GM23338 (cell line): Measurements from ENCODE around the gene SIRT6. TPM values are rescaled to one million over a fixed set of nuclear protein-coding genes. Genes with fewer than 3 reads are reported as not detected.
"Not testable (repeated sequence)": the region's sequence is repeated elsewhere in the genome, so short reads cannot be mapped to it uniquely, and the experiment has no call there.

Experiments used
- ATAC-seq: fragments of 200-7000 bp; cut with Tn5 transposase; 3 replicates; pipeline ENCODE4 v1.9.1; 2020
- DNase-seq: peaks from one replicate; pipeline ENCODE4 v3.0.0-alpha.2; 2015; ENCODE audit warnings: low spot score
- H2AFZ ChIP-seq: fragments of 200-600 bp; sonication (generic); 2 replicates; pipeline ENCODE4 v1.8.0; 2016; ENCODE audit warnings: antibody characterized with exemption, mild to moderate bottlenecking, moderate library complexity
- H3F3A ChIP-seq: fragments of 200-600 bp; sonication (generic); replicated peaks from 2 replicates; pipeline ENCODE4 v1.8.0; 2017; ENCODE audit warnings: antibody characterized with exemption, mixed run types, low read depth
- H3K27ac ChIP-seq: fragments of 200-600 bp; sonication (generic); 2 replicates; pipeline ENCODE4 v1.6.1; 2016; ENCODE audit warnings: low read depth
- H3K27me3 ChIP-seq: fragments of 200-600 bp; sonication (generic); 2 replicates; pipeline ENCODE4 v1.8.0; 2016; ENCODE audit warnings: mild to moderate bottlenecking, mixed run types, moderate library complexity; ENCODE audit not compliant: insufficient read depth
- H3K36me3 ChIP-seq: fragments of 200-600 bp; sonication (generic); 2 replicates; pipeline ENCODE4 v1.8.0; 2016; ENCODE audit warnings: mild to moderate bottlenecking; ENCODE audit not compliant: insufficient read depth
- H3K4me1 ChIP-seq: fragments of 200-600 bp; sonication (generic); 2 replicates; pipeline ENCODE4 v1.8.0; 2016; ENCODE audit warnings: mild to moderate bottlenecking, moderate library complexity; ENCODE audit not compliant: insufficient read depth
- H3K4me2 ChIP-seq: fragments of 200-600 bp; sonication (generic); 2 replicates; pipeline ENCODE4 v1.7.1; 2017; ENCODE audit warnings: mixed run types
- H3K4me3 ChIP-seq: fragments of 200-600 bp; sonication (generic); 2 replicates; pipeline ENCODE4 v1.6.1; 2016; ENCODE audit warnings: mixed run types
- H3K79me2 ChIP-seq: fragments of 200-600 bp; sonication (generic); replicated peaks from 2 replicates; pipeline ENCODE4 v1.8.0; 2017; ENCODE audit warnings: mild to moderate bottlenecking; ENCODE audit not compliant: insufficient read depth
- H3K9me2 ChIP-seq: fragments of 200-600 bp; sonication (generic); 2 replicates; pipeline ENCODE4 v1.8.0; 2017; ENCODE audit not compliant: insufficient read depth
- H4K20me1 ChIP-seq: fragments of 200-600 bp; sonication (generic); replicated peaks from 2 replicates; pipeline ENCODE4 v1.8.0; 2017; ENCODE audit warnings: mild to moderate bottlenecking; ENCODE audit not compliant: insufficient read depth
- H3K27ac Mint-ChIP-seq: 2 replicates; pipeline ENCODE4 v1.8.0; 2020; ENCODE audit warnings: inconsistent platforms, mild to moderate bottlenecking, moderate library complexity, mixed read lengths
- H3K27me3 Mint-ChIP-seq: 3 replicates; pipeline ENCODE4 v1.8.0; 2022; ENCODE audit warnings: low read depth, mild to moderate bottlenecking, moderate library complexity, mixed read lengths, inconsistent platforms; ENCODE audit not compliant: insufficient read depth, poor library complexity
- H3K36me3 Mint-ChIP-seq: 3 replicates; pipeline ENCODE4 v1.8.0; 2021; ENCODE audit warnings: low read depth, mild to moderate bottlenecking, inconsistent platforms, moderate library complexity, mixed read lengths
- H3K4me1 Mint-ChIP-seq: 3 replicates; pipeline ENCODE4 v1.8.0; 2020; ENCODE audit warnings: mild to moderate bottlenecking, inconsistent platforms, mixed read lengths
- H3K4me3 Mint-ChIP-seq: 3 replicates; pipeline ENCODE4 v1.8.0; 2021; ENCODE audit warnings: moderate library complexity, mild to moderate bottlenecking, inconsistent platforms, mixed read lengths
- H3K9me3 Mint-ChIP-seq: 3 replicates; pipeline ENCODE4 v1.8.0; 2020; ENCODE audit warnings: moderate library complexity, mild to moderate bottlenecking, inconsistent platforms, mixed read lengths
- EZH2phosphoT487 ChIP-seq: fragments of 200-600 bp; sonication (generic); IDR thresholded peaks from one replicate; pipeline ENCODE4 v1.8.1; 2018; ENCODE audit warnings: antibody characterized with exemption; ENCODE audit not compliant: unreplicated experiment
- JUNB ChIP-seq: IDR thresholded peaks from one replicate; pipeline ENCODE4 v1.6.1; 2016; ENCODE audit warnings: antibody characterized with exemption; ENCODE audit not compliant: unreplicated experiment
- POLR2AphosphoS5 ChIP-seq: IDR thresholded peaks from 2 replicates; pipeline ENCODE4 v1.6.1; 2016; ENCODE audit warnings: antibody characterized with exemption, low read depth
- ZNF331 ChIP-seq: fragments of 250-450 bp; sonication (Bioruptor Pico); IDR thresholded peaks from 2 replicates; pipeline ENCODE4 v1.5.0; 2020; ENCODE audit warnings: low read depth, mild to moderate bottlenecking, moderate library complexity
- polyA plus RNA-seq: library from polyadenylated mRNA; unstranded; fragments of >200 nt; fragmentation: Nextera tagmentation; extraction: Ambion mirVana; gene quantifications from 2 replicates; pipeline ENCODE4 v1.2.1, GENCODE V29; 2016
- total RNA-seq: library from RNA; depleted of rRNA; stranded (reverse); fragments of >200 nt; shearing (Covaris generic); gene quantifications from 2 replicates; pipeline ENCODE4 v1.2.3, GENCODE V29; 2014

Gene SIRT6
- total and polyA plus RNA-seq, 2 experiments from 2014 or later: 18.9 to 26.7 TPM

GRCh38 chr19:4134351-4134750 lies 48.0 kb downstream of the SIRT6 start (continued):
- TF ChIP-seq JUNB: no peak
- TF ChIP-seq EZH2phosphoT487: no peak
- TF ChIP-seq POLR2AphosphoS5: no peak

GRCh38 chr19:4130744-4131438 lies 51.5 kb downstream of the SIRT6 start:
- H3K27ac Mint-ChIP-seq: no peak overlapping the region
- no peak overlapping the region for H3K27ac ChIP-seq

GRCh38 chr19:4129050-4129449 lies 53.3 kb downstream of the SIRT6 start:
- not testable (repeated sequence) for H3K27ac ChIP-seq, H3K27ac Mint-ChIP-seq, H3K36me3 ChIP-seq, H3K36me3 Mint-ChIP-seq, H3K4me1 ChIP-seq, H4K20me1 ChIP-seq, H3K4me2 ChIP-seq, H3K79me2 ChIP-seq, ATAC-seq, H3K27me3 ChIP-seq, DNase-seq, H3K4me1 Mint-ChIP-seq, H2AFZ ChIP-seq, H3K9me2 ChIP-seq, H3F3A ChIP-seq, H3K9me3 Mint-ChIP-seq, H3K4me3 Mint-ChIP-seq, H3K4me3 ChIP-seq
- H3K27me3 Mint-ChIP-seq: peaks cover 12% of the 10 kb centered on the region

More at GRCh38 chr19:4130744-4131438, 51.5 kb downstream of the SIRT6 start:
- ATAC-seq (no peak), DNase-seq (no peak)
- no peaks in the 10 kb centered on the region for H3F3A ChIP-seq
- H2AFZ ChIP-seq: peak overlapping the region; percentile 74
- no peaks in the 10 kb centered on the region for H3K9me2 ChIP-seq
- no peaks in the 10 kb centered on the region for H3K79me2 ChIP-seq
- no peak for TF ChIP-seq ZNF331
- Mint-ChIP-seq H3K4me3 (no peak overlapping the region), H3K36me3 (no peaks in the 10 kb centered on the region), H3K9me3 (no peaks in the 10 kb centered on the region), H3K27me3 (peaks cover 10% of the 10 kb centered on the region), H3K4me1 (peaks cover 5% of the 10 kb centered on the region; the same call in 2 of the 3 replicates)
- peaks cover 4% of the 10 kb centered on the region; the same call in 1 of the 2 replicates for H3K4me1 ChIP-seq
- no peak overlapping the region for H3K4me3 ChIP-seq
- H3K27me3 ChIP-seq: no peaks in the 10 kb centered on the region
- H3K4me2 ChIP-seq: no peak overlapping the region
- H4K20me1 ChIP-seq: no peaks in the 10 kb centered on the region
- no peaks in the 10 kb centered on the region for H3K36me3 ChIP-seq

GRCh38 chr19:4127322-4127721 lies 55.0 kb downstream of the SIRT6 start:
- not testable (repeated sequence) for H2AFZ ChIP-seq, H3K36me3 ChIP-seq, H3K4me2 ChIP-seq, DNase-seq, H3K27me3 ChIP-seq, H3K27ac ChIP-seq, H3K4me3 Mint-ChIP-seq, ATAC-seq, H3K4me1 ChIP-seq, H3K4me3 ChIP-seq, H3K36me3 Mint-ChIP-seq, H3K9me3 Mint-ChIP-seq, H3F3A ChIP-seq, H4K20me1 ChIP-seq, H3K9me2 ChIP-seq, H3K27ac Mint-ChIP-seq
- H3K27me3 Mint-ChIP-seq: peaks cover 16% of the 10 kb centered on the region
- peaks cover 11% of the 10 kb centered on the region for H3K79me2 ChIP-seq
- H3K4me1 Mint-ChIP-seq: peaks cover 17% of the 10 kb centered on the region
